GM19023 (cell line): ENCODE data around the gene NUP54.
A peak's percentile ranks its signal among the peaks of the same experiment; 100 is the strongest.

Experiments
- ATAC-seq: cut with Tn5 transposase; IDR thresholded peaks from one replicate; pipeline ENCODE4 v1.9.1; 2021; ENCODE audit warnings: mild to moderate bottlenecking, moderate library complexity; ENCODE audit not compliant: unreplicated experiment

NUP54 gene

GRCh38 chr4:76147454-76148141, 599 bp downstream of the NUP54 start:
- ATAC-seq: peak; percentile 41

GRCh38 chr4:76144546-76144945, 3.7 kb downstream of the NUP54 start:
- ATAC-seq: no peak

GRCh38 chr4:76141241-76141640, 7.0 kb downstream of the NUP54 start:
- ATAC-seq: no peak

DNA sequence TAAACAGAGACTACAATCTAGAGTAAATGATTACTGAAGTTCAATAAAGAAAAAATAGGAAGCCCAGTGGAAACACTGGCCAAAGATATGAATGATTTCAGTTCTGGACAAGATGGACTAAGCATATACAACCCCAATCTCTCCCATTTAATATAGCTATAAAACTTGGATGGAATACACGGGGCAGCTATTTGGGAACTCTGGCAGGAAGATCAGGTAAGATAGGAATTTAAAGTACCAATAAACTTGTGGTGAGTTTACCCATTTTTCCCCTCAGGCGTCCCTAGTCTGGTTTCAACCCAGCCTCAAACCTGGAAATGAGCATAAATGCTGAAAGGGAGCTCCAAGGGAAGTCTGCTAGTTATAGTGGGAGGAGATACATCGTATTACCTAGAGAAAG, 20.4 kb downstream of the NUP54 start:
- ATAC-seq: no peak

DNA sequence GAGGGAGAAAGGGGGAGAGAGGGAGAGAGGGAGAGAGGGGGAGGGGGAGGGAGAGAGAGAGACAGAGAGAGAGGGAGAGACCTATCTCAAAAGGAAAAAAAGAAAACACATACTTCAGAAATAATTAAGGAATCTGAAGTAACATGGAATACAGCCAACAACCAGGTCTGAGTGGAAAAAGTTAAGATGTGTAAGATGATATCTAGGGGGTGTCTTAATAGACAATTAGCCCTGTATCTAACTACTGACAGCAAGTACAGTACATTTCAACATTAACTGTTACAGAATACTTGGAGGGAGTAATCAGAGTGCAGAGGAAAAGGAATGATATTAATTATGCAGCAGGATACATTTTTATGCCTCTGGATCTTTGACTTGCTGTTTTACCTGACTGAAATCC, 22.4 kb downstream of the NUP54 start:
- no peak for ATAC-seq

DNA sequence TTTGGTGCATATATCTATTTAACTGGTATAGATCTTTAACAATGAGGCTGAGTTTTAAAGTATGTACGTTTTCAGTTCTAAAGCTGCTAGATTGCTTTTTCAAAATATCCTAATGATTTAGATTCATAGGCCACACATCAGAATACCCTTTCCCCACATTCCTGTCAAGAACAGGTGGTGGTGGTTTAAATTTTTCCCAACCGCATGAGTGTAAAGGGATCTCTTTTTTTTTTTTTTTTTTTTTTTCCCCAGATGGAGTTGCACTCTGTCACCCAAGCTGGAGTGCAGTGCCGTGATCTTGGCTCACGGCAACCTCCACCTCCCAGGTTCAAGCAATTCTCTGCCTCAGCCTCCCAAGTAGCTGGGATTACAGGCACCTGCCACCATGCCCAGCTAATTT, 28.0 kb downstream of the NUP54 start:
- no peak for ATAC-seq

- ATAC-seq: no peak
Measured at GRCh38 chr4:76117536-76117935, 30.7 kb downstream of the NUP54 start.

DNA sequence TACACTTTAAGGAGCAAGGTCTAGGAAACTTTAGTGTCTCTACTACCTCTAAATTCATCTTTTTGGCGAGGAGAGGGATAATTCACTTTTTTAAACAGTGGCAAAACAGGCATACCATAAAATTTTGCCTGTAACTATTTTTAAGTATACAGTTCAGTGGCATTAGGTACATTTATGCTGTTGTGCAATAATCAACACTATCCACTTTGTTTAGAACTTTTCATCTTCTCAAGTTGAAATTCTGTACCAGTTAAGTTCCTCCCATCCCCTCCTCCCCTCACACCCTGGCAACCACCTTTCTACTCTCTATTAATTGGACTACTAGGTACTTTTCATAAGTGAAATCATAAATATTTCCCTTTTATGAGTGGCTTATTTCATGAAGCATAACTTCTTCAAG, 31.4 kb downstream of the NUP54 start:
- no peak for ATAC-seq

- no peak for ATAC-seq
Measured at GRCh38 chr4:76108467-76109181, 39.6 kb downstream of the NUP54 start.

DNA sequence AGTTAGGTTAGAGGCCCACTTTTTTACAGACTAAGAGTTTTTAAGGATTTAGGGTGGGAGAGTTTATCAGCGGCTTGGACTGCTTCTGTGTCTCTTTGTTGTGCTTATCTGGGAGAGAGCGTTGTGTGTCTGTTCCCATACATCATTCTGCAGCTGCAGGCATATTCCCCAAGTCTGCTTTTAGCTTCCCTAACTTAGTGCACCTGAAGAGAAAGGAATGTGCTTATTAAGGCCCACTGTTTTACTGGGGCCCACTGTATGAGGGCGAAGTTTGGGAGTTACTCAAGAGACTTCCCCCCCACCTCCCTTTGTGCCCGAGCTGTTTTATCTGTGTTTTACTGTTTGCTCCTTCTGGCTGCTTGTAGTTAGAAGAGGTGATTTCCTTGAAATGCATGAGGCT, 41.8 kb downstream of the NUP54 start:
- ATAC-seq: no peak

DNA sequence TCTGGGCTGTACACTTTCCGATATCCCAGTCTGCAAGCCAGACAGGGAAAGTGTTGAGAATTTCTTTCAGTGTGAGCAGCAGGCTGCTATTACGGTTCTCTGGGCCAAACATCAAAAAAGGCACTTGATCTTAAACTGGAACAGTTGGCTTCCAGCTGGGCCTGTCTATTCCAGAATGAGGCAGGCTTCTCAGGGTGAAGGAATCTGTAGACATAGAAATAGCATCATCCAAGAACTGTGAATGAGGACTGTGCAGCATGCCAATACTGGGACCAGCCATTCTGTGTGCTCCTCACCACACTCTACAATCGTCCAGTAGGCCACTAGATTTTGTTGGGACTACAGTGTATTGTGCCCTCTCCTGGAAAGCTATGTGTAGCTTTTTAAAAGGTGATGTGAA, 42.5 kb downstream of the NUP54 start:
- ATAC-seq: no peak

DNA sequence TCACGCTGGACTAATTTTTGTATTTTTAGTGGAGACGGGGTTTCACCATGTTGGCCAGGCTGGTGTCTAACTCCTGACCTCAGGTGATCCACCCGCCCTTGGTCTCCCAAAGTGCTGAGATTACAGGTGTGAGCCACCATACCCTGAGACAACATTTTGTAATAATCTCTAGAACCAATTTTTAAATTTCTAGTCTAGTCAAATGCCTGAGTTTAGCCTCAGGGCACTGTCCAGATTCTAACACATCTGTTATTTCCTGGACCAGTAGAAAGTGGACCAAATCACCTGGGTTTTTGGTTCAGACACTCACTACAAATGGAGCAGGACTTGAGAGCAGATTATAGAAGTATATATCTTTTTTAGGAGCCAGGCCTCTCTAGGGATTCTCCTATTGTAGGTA, 52.1 kb downstream of the NUP54 start:
- no peak for ATAC-seq

DNA sequence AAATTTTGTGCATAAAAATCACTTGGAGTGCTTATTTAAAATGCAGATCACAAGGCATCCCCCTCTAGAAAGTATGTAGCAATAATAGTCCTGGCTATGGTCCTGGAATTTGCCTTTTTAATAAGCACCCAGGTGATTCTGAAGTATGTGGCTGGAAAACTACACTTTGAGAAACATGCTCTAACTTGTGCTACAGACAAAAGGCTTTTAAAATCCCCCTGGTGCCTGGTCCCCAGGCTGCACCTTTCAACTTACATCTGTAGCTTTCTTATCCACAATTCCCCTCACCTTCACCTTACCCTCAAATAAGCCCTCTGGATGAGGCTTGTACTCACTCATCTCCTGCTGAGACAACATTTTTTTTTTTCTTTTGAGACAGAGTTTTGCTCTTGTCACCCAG, 52.6 kb downstream of the NUP54 start:
- no peak for ATAC-seq

DNA sequence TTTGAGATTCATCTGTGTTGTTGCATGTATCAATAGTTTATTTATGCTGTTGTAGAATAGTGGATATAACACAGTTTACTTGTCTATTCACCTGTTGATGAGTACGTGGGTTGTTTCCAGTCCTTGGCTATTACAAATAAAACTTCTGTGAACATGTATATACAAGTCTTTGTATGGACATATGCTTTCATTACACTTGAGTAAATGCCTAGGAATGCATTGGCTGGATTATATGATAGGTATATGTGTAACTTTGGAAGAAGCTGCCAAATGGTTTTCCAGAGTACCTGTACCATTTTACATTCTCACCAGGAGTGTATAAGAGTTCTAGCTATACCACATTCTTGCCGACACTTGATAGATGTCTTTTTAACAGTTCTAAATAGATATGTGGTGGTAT, 57.1 kb downstream of the NUP54 start:
- no peak for ATAC-seq

- ATAC-seq: peak; percentile 57
Measured at GRCh38 chr4:76090241-76090691, 57.9 kb downstream of the NUP54 start.

GRCh38 chr4:76088719-76089118, 59.5 kb downstream of the NUP54 start:
- no peak for ATAC-seq

GRCh38 chr4:76087007-76087769, 61.0 kb downstream of the NUP54 start:
- ATAC-seq: no peak

DNA sequence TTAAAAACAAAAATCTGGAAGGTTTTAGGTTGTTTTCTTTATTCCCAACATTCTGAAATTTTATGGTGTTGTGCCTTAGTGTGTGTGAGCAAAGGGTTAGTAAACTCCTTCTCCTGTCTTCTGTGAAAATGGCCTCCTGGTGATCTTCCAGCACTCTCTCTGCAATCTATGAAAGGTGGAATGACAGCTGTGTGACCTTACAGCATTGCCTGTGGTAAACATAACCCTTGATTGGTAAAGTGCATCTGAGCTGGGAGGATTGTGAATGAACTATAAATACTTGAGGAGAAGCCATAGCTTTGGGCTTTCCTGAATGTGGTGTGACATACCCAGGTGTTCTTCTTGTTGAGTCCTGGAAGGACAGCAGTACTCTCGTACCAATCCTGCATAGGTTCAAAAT, 63.7 kb downstream of the NUP54 start:
- ATAC-seq: no peak

DNA sequence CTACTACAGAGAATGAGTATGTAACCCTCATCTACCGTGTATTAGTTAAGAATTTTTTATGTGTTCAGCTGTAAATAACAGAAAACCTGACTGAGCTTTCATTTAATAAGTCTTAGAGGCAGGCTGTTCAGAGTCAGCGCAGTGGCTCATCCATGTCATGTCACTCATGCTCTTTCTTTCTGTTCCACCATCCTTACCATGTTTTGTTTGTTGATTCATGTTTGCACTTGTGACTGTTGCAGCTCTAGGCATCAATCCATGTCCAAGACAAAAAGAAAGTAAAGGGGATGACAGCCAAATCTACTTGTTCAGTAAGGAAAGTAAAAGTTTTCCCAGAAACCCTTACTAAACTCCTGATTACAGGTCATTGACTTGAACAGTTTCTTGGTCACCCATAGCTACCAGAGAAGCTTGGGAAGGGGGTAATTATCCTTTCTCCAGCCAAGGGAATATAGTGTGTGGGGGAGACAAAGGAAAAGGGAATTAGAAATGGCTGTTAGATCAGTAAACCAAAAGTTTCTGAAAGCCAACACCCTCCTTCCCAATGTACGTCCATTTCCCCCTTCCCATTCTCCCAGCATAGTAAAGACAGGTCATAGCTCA, 64.7 kb downstream of the NUP54 start:
- no peak for ATAC-seq

- no peak for ATAC-seq
Measured at GRCh38 chr4:76078033-76078613, 70.1 kb downstream of the NUP54 start.

GRCh38 chr4:76074993-76075600, 73.1 kb downstream of the NUP54 start:
- no peak for ATAC-seq
